Large intestine (tissue), 3 donors: ENCODE data around the gene CASKIN1. TPM values are rescaled to one million over a fixed set of nuclear protein-coding genes. Genes with fewer than 3 reads are reported as not detected.

ENCODE experiments used
- DNase-seq, 2 donors: peaks; one replicate each; pipeline versions ENCODE4 v3.0.0 to v3.0.0-alpha.2; 2013
- H3K27ac ChIP-seq: one replicate; pipeline ENCODE4 v1.5.1; 2013; ENCODE audit warnings: low read length
- H3K27me3 ChIP-seq: 2 replicates; pipeline ENCODE4 v1.6.1; 2013; ENCODE audit warnings: low read length; ENCODE audit not compliant: control insufficient read depth, insufficient read depth
- H3K36me3 ChIP-seq: 2 replicates; pipeline ENCODE4 v1.6.1; 2013; ENCODE audit warnings: low read length; ENCODE audit not compliant: control insufficient read depth, insufficient read depth
- H3K4me1 ChIP-seq: one replicate; pipeline ENCODE4 v1.6.1; 2013; ENCODE audit warnings: low read length; ENCODE audit not compliant: control insufficient read depth, insufficient read depth
- H3K4me3 ChIP-seq: one replicate; pipeline ENCODE4 v1.5.1; 2013; ENCODE audit warnings: low read length
- H3K9me3 ChIP-seq: one replicate; pipeline ENCODE4 v1.6.1; 2013; ENCODE audit warnings: mild to moderate bottlenecking, low read depth, low read length, moderate library complexity; ENCODE audit not compliant: control insufficient read depth
- WGBS: methylation state at CpG from one replicate; pipeline ENCODE4 v1.1.5; 2013; ENCODE audit warnings: low lambda C conversion rate; ENCODE audit not compliant: insufficient coverage; 5-methylcytosine and 5-hydroxymethylcytosine counted together
- polyA plus RNA-seq: library from polyadenylated mRNA; unstranded; fragments of 120-200 nt; gene quantifications from one replicate; pipeline ENCODE4 v1.2.1, GENCODE V29; 2013

CASKIN1 gene
- polyA plus RNA-seq, 1 donor = 0.96 TPM

DNA sequence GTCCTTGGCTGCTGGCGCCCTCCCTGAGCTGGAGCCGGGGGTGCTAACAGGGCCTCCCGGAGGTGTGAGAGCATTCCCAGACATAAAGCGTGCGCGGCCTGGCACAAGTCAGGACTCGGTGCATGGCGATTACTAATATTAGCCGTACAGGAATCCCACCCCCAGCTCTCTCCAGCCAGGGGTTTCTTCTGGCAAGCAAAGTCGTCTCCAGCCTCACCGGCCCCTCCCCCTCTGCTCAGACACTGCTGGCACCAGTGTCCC, 5.0 kb downstream of the CASKIN1 start:
- H3K27me3 ChIP-seq = peaks cover 25% of the 10 kb centered on the region
- H3K4me1 ChIP-seq = peaks cover 13% of the 10 kb centered on the region
- H3K27ac ChIP-seq = no peak overlapping the region
- no peak for DNase-seq
- H3K36me3 ChIP-seq = no peaks in the 10 kb centered on the region
- H3K9me3 ChIP-seq = peaks cover 3% of the 10 kb centered on the region
- H3K4me3 ChIP-seq = no peak overlapping the region
- WGBS = no CpG with 5 or more reads among the region's 11 CpGs

DNA sequence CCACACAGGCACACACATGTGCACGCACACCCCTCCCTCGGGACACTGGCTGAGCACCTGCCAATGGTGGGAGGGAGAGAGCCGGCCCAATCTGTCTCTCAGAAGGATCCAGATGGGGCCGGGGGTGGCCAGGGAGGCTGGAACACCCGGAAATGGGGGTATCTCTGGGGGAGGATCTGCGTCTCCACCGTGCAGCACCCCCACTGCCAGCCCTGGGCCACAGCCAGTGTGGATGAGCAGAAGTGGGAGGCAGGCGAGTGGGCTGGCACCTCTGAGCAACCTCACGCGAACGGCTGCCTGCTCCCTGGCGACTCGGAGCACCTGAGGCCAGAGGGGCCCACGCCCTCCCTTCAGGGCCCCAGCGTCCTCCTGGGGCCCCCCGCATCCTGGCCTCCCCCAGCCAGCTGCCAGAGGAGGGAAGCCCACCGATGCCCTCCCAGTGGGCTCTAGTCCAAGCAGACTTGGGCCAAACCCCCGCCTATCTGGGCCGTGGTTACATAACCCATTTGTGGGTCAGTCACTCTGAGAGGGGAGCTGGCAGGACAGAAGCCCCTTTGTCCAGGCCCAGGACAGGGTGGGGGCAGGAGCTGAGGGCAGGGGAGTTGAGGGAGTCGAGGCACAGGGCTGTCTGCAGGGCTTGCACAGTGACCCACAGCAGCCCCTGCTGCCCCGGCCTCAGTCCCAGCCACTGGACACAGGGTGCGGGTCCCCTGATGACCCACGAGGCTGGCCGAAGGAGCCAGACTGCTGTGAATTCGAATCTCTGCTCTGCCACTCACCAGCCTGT, 5.6 kb downstream of the CASKIN1 start:
- H3K36me3 ChIP-seq = no peaks in the 10 kb centered on the region
- H3K4me3 ChIP-seq = no peak overlapping the region
- peaks cover 13% of the 10 kb centered on the region for H3K4me1 ChIP-seq
- no peak for DNase-seq
- no peak overlapping the region for H3K27ac ChIP-seq
- peaks cover 24% of the 10 kb centered on the region for H3K27me3 ChIP-seq
- H3K9me3 ChIP-seq = peaks cover 3% of the 10 kb centered on the region
- no CpG with 5 or more reads among the region's 25 CpGs for WGBS

- Histone ChIP-seq H3K4me3 (no peak overlapping the region), H3K4me1 (peaks cover 6% of the 10 kb centered on the region), H3K27me3 (peaks cover 17% of the 10 kb centered on the region), H3K36me3 (no peaks in the 10 kb centered on the region), H3K9me3 (no peaks in the 10 kb centered on the region), H3K27ac (no peak overlapping the region)
- WGBS = no CpG with 5 or more reads among the region's 24 CpGs
- no peak for DNase-seq
Observed at GRCh38 chr16:2190002-2190658, 6.3 kb downstream of the CASKIN1 start.

DNA sequence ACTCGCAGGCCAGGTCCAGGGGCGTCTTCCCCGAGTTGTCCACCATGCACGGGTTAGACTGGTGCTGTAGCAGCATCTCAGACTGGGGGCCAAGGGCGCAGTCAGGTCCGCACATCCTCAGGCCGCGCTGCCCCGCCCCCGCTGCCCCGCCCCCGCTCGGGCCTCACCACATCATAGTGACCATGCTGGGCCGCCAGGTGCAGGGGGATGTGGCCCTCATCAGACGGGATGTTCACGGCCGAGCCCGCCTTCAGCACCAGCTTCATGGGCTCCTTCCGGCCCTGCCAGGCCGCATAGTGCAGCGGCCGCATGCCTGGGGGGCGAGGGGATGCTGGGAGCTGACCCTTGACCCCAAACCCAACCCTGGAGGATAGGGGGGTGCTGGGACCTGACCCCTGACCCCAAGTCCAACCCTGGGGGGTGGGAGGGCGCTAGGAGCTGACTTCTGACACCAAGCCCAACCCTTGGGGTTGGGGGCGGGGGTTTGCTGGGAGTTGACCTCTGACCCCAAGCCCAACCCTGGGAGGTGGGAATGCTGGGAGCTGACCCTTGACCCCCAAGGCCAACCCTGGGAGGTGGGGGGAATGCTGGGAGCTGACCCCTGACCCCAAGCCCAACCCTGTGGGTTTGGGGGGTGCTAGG, 7.0 kb downstream of the CASKIN1 start:
- Histone ChIP-seq H3K36me3 (no peaks in the 10 kb centered on the region), H3K27me3 (peaks cover 10% of the 10 kb centered on the region), H3K4me3 (no peak overlapping the region), H3K4me1 (no peaks in the 10 kb centered on the region), H3K27ac (no peak overlapping the region), H3K9me3 (no peaks in the 10 kb centered on the region)
- no peak for DNase-seq
- no CpG with 5 or more reads among the region's 25 CpGs for WGBS

GRCh38 chr16:2188395-2188794, 8.0 kb downstream of the CASKIN1 start:
- Histone ChIP-seq H3K9me3 (no peaks in the 10 kb centered on the region), H3K27me3 (peaks cover under 1% of the 10 kb centered on the region), H3K36me3 (no peaks in the 10 kb centered on the region), H3K4me1 (no peaks in the 10 kb centered on the region), H3K4me3 (no peak overlapping the region), H3K27ac (no peak overlapping the region)
- WGBS = no CpG with 5 or more reads among the region's 8 CpGs
- DNase-seq = no peak

DNA sequence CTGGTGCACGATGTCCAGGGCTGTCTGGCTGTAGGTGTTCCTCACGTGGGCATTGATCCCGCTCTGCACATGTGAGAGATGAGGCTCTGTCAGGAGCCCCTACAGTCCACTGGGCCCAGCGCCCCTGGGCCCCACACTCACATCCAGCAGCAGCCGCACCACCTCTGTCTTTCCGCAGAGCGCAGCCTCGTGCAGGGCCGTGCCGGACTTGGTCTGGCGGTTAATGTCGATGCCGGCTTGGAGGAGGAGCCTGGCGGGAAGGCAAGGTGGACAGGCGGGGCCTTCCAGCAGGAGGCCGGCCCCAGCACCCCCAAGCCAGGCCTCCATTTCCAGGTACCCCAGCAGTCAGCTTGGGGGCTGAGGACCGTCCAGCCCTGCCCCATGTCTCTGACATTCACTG, 9.2 kb downstream of the CASKIN1 start:
- Histone ChIP-seq H3K27ac (no peak overlapping the region), H3K4me3 (no peak overlapping the region), H3K36me3 (no peaks in the 10 kb centered on the region), H3K9me3 (no peaks in the 10 kb centered on the region), H3K4me1 (no peaks in the 10 kb centered on the region), H3K27me3 (no peaks in the 10 kb centered on the region)
- WGBS = no CpG with 5 or more reads among the region's 17 CpGs
- DNase-seq = no peak

- H3K4me1 ChIP-seq = no peaks in the 10 kb centered on the region
- no peak overlapping the region for H3K27ac ChIP-seq
- H3K4me3 ChIP-seq = no peak overlapping the region
- H3K36me3 ChIP-seq = no peaks in the 10 kb centered on the region
- DNase-seq = no peak
- WGBS = no CpG with 5 or more reads among the region's 20 CpGs
- no peaks in the 10 kb centered on the region for H3K27me3 ChIP-seq
- no peaks in the 10 kb centered on the region for H3K9me3 ChIP-seq
Observed at GRCh38 chr16:2186505-2186904, 9.9 kb downstream of the CASKIN1 start.

DNA sequence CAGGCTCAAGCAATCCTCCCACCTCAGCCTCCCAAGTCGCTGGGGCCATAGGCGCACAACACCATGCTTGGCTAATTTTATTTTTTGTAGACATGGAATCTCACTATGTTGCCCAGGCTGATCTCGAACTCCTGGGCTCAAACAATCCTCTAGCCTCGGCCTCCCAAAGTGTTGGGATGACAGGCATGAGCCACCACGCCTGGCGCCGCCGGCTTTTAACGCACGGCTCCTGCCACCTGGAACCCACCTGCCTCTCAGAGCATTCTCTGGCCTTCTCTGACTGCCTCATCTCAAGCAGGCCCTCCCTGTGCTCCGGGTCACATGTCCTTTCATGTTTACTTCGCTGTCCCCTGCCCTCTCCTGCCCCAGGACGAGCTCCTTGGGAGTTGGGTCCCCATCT, 10.3 kb downstream of the CASKIN1 start:
- Histone ChIP-seq H3K4me3 (no peak overlapping the region), H3K36me3 (no peaks in the 10 kb centered on the region), H3K27me3 (no peaks in the 10 kb centered on the region), H3K4me1 (no peaks in the 10 kb centered on the region), H3K27ac (no peak overlapping the region), H3K9me3 (no peaks in the 10 kb centered on the region)
- DNase-seq = no peak
- WGBS = no CpG with 5 or more reads among the region's 13 CpGs

DNA sequence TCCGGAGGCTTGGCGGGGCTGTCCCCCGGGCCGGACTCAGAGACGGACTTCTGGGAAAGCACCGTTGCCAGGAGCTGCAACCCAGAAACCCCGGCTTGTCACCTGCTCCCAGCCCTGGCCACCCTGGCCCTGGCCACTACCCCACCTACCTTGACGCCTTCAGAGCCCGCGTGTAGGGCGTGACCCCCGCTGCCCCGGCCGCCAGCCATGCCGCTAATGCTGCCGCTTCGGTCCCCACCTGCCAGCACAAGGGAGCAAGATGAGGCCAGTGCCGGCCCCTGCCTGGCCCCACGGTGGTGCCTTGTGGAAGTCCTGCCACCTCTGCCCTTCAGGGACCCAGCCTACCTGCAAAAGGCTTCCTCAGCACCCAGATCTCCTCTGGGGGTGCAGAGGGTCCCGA, 11.4 kb downstream of the CASKIN1 start:
- Histone ChIP-seq H3K9me3 (no peaks in the 10 kb centered on the region), H3K36me3 (no peaks in the 10 kb centered on the region), H3K27ac (no peak overlapping the region), H3K4me1 (no peaks in the 10 kb centered on the region), H3K27me3 (no peaks in the 10 kb centered on the region), H3K4me3 (no peak overlapping the region)
- DNase-seq = no peak
- WGBS = no CpG with 5 or more reads among the region's 20 CpGs

DNA sequence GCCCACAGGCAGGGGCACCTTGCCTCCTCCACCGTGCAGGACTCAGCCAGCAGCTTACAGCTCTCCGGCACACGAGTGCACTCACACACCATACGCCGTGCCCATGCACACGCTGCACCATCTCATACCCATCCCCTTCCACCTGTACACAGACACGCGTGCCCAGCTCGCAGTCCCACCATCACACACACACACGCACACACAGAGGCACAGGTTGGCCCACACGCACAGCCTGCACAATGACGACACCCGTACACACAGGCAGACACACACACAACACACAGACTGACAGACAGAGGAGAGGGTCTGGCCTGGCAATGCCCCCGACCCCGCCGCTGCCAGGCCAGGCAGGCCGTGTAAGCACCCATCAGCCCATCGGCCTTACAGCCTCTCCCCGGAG, 12.1 kb downstream of the CASKIN1 start:
- no peak overlapping the region for H3K4me3 ChIP-seq
- H3K4me1 ChIP-seq = no peaks in the 10 kb centered on the region
- DNase-seq = no peak
- no CpG with 5 or more reads among the region's 19 CpGs for WGBS
- H3K27me3 ChIP-seq = no peaks in the 10 kb centered on the region
- H3K36me3 ChIP-seq = no peaks in the 10 kb centered on the region
- H3K9me3 ChIP-seq = no peaks in the 10 kb centered on the region
- H3K27ac ChIP-seq = no peak overlapping the region
